Upper lobe of left lung (tissue), 6 donors: ENCODE results near the gene RIBC1. TPM values are rescaled to one million over a fixed set of nuclear protein-coding genes. Genes with fewer than 3 reads are reported as not detected.

Experiments
- ATAC-seq, 2 donors: fragments of 200-7000 bp; cut with Tn5 transposase; one replicate each; pipeline ENCODE4 v1.9.1; 2022; ENCODE audit warnings: mild to moderate bottlenecking in 2 of 2, moderate library complexity in 2 of 2; ENCODE audit not compliant: low FRiP score in 2 of 2
- DNase-seq, 2 donors: peaks; one replicate each; pipeline ENCODE4 v3.0.0-alpha.2; 2019 to 2020
- H3K27ac ChIP-seq, 4 donors: fragments of 200-600 bp; sonication (generic); one replicate each; pipeline ENCODE4 v1.5.1; 2016 to 2019
- H3K27me3 ChIP-seq, 4 donors: fragments of 200-600 bp; sonication (generic); one replicate each; pipeline ENCODE4 v1.5.1; 2017 to 2019
- H3K36me3 ChIP-seq, 4 donors: fragments of 200-600 bp; sonication (generic); one replicate each; pipeline ENCODE4 v1.5.1; 2016 to 2019
- H3K4me1 ChIP-seq, 4 donors: fragments of 200-600 bp; sonication (generic); one replicate each; pipeline ENCODE4 v1.5.1; 2018 to 2019
- H3K4me3 ChIP-seq, 4 donors: fragments of 200-600 bp; sonication (generic); one replicate each; pipeline ENCODE4 v1.5.1; 2017 to 2019; ENCODE audit warnings: mild to moderate bottlenecking in 2 of 4, moderate library complexity in 1 of 4
- H3K9me3 ChIP-seq, 4 donors: fragments of 200-600 bp; sonication (generic); one replicate each; pipeline ENCODE4 v1.5.1; 2018 to 2019
- EP300 ChIP-seq, 4 donors: sonication (generic); formaldehyde crosslinking; IDR thresholded peaks; one replicate each; pipeline ENCODE4 v1.5.1; 2017; ENCODE audit warnings: antibody characterized with exemption in 4 of 4, control low read depth in 2 of 4
- POLR2A ChIP-seq, 4 donors: fragments of 450-650 bp; IDR thresholded peaks; one replicate each; pipeline ENCODE4 v1.5.1; 2016 to 2017; ENCODE audit warnings: antibody characterized with exemption in 4 of 4, mild to moderate bottlenecking in 2 of 4
- POLR2AphosphoS5 ChIP-seq, 2 donors: sonication (generic); formaldehyde crosslinking; IDR thresholded peaks; one replicate each; pipeline ENCODE4 v1.5.1; 2017; ENCODE audit warnings: antibody characterized with exemption in 2 of 2
- WGBS, 2 donors: methylation state at CpG; one replicate each; pipeline ENCODE4 v1.1.5; 2017 to 2018; 5-methylcytosine and 5-hydroxymethylcytosine counted together
- total RNA-seq, 6 donors: library from RNA; depleted of rRNA in 4 of 6; stranded (reverse); fragments of >200 nt in 4 of 6; gene quantifications; one replicate each; pipeline versions ENCODE4 v1.1.0 to v1.2.1, GENCODE V29; 2016 to 2021
- TF ChIP-seq, protein P1 (sequence below), 6 experiments: fragments of 450-650 bp in 4 of 6; fragments of 200-600 bp in 2 of 6; sonication (generic) in 2 of 6; IDR thresholded peaks; one replicate each; pipeline ENCODE4 v1.5.1; 2016 to 2019; ENCODE audit warnings: antibody characterized with exemption in 6 of 6
- donor health status: DM: no; HTN: no; CAD: no; lungs with moderate emphysema.
- donor health status: DM: no; HTN: yes; CAD: no; lungs with severe emphysema.

RIBC1 gene
- total RNA-seq, 6 donors from 2014 or later, result 0.94 to 21.8 (median 5.4) TPM

DNA sequence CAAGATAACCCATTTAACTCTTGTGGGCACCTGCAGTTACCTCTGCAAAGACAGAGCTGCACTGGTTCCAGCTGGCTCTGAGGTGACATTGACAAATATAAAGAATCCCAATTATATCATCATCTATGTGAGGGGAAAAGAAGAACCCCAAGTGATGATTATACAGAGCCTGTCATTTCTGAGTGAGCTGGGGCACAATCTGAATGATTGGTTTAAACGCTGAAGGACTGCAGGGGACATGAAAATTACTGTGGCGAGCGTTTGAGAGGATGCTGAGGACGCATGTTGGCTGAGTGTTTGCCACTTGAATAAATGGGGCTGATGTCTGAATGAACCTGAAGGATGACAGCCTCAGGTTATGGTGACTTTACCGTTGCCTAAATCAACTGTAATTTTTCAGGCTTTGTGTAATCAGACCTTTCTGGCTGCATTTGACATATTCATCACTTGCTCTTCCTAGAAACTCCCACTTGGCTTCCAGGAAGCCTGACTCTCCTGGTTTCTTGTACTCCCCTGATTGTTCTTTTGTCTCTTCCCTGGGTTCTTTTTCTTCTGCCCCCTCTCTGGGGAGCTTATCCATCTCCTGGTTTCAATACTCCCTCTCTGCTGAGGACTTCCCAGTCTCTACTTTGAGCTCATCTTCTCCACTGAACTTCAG lies 15.6 kb downstream of the RIBC1 start:
- 37 to 47% methylated on average over 5 of the region's 5 CpGs for WGBS, 2 donors
- Histone ChIP-seq H3K4me3 (no peak overlapping the region), H3K4me1 (peaks cover 0 to 25% (median 6%) of the 10 kb centered on the region in 4 donors), H3K9me3 (no peaks in the 10 kb centered on the region), H3K27me3 (peaks cover 0 to 6% (median 0%) of the 10 kb centered on the region in 4 donors), H3K36me3 (no peaks in the 10 kb centered on the region), H3K27ac (no peak overlapping the region)
- no peak for TF ChIP-seq POLR2A (IDR thresholded peaks at IDR 0.05)
- TF ChIP-seq EP300 (IDR thresholded peaks at IDR 0.05), result no peak
- TF ChIP-seq POLR2AphosphoS5 (IDR thresholded peaks at IDR 0.05), result no peak
- TF ChIP-seq, protein P1, sequence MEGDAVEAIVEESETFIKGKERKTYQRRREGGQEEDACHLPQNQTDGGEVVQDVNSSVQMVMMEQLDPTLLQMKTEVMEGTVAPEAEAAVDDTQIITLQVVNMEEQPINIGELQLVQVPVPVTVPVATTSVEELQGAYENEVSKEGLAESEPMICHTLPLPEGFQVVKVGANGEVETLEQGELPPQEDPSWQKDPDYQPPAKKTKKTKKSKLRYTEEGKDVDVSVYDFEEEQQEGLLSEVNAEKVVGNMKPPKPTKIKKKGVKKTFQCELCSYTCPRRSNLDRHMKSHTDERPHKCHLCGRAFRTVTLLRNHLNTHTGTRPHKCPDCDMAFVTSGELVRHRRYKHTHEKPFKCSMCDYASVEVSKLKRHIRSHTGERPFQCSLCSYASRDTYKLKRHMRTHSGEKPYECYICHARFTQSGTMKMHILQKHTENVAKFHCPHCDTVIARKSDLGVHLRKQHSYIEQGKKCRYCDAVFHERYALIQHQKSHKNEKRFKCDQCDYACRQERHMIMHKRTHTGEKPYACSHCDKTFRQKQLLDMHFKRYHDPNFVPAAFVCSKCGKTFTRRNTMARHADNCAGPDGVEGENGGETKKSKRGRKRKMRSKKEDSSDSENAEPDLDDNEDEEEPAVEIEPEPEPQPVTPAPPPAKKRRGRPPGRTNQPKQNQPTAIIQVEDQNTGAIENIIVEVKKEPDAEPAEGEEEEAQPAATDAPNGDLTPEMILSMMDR (IDR thresholded peaks at IDR 0.05), result no peak
- no peak for ATAC-seq
- no peak for DNase-seq

DNA sequence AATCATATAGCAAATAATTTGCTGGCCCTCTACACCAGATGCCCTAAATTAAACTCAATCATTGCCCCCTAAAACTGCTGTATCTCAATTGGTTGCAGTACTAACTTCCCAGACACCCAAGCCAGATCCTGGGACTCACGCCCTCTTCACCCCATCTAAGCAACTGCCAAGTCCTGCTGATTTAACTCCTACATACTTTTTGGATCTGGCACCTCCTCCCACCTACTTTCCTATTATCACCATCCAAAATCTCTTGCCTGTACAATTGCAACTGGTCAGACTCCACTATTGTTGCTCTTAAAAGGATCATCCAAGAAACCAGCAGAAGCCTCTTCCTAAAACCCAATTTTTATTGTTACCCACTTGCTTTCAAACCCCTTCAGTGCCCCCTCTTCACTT lies 16.2 kb downstream of the RIBC1 start:
- Histone ChIP-seq H3K36me3 (no peaks in the 10 kb centered on the region), H3K27me3 (peaks cover 0 to 6% (median 0%) of the 10 kb centered on the region in 4 donors), H3K9me3 (no peaks in the 10 kb centered on the region), H3K27ac (no peak overlapping the region), H3K4me3 (no peak overlapping the region), H3K4me1 (peaks cover 0 to 20% (median 4%) of the 10 kb centered on the region in 4 donors)
- WGBS, 2 donors, result 76 to 82% methylated on average over 1 of the region's 1 CpG
- TF ChIP-seq POLR2A (IDR thresholded peaks at IDR 0.05), result no peak
- TF ChIP-seq, protein P1 (IDR thresholded peaks at IDR 0.05), result no peak
- no peak for TF ChIP-seq POLR2AphosphoS5 (IDR thresholded peaks at IDR 0.05)
- no peak for TF ChIP-seq EP300 (IDR thresholded peaks at IDR 0.05)
- DNase-seq (no peak), ATAC-seq (no peak)

DNA sequence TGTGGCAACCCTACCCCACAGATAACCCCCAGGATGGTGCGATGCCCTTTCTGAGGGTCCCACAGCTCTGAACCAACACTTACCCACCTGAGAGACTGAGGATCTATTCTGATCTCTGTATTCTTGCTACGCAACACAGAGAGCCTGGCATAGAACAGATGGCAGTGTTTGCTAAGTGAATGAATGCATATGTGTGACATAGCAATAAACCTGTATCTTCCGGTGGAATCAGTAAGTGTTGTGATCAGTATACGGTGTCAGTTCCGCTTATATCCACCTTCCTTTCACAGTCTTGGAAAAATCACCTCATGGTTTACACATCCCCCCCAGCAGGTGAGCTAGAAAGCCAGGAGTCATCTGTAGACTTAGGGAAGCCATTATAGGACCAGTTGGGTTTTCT lies 17.4 kb downstream of the RIBC1 start:
- H3K4me1 ChIP-seq, result peaks cover 0 to 15% (median 4%) of the 10 kb centered on the region in 4 donors
- peak overlapping the region; percentile 65 to 87 (median 72) for H3K27ac ChIP-seq
- ATAC-seq (no peak), DNase-seq (no peak)
- no peaks in the 10 kb centered on the region for H3K9me3 ChIP-seq
- TF ChIP-seq POLR2AphosphoS5 (IDR thresholded peaks at IDR 0.05) (no peak), POLR2A (IDR thresholded peaks at IDR 0.05) (no peak), EP300 (IDR thresholded peaks at IDR 0.05) (no peak)
- TF ChIP-seq, protein P1 (IDR thresholded peaks at IDR 0.05), result no peak
- WGBS, 2 donors, result 64 to 81% methylated on average over 4 to 5 of the region's 5 CpGs
- H3K36me3 ChIP-seq, result no peaks in the 10 kb centered on the region
- H3K4me3 ChIP-seq, result peak overlapping the region in 3 of 4 donors; percentile 30 to 53 (median 45)
- H3K27me3 ChIP-seq, result peaks cover 0 to 6% (median 0%) of the 10 kb centered on the region in 4 donors

DNA sequence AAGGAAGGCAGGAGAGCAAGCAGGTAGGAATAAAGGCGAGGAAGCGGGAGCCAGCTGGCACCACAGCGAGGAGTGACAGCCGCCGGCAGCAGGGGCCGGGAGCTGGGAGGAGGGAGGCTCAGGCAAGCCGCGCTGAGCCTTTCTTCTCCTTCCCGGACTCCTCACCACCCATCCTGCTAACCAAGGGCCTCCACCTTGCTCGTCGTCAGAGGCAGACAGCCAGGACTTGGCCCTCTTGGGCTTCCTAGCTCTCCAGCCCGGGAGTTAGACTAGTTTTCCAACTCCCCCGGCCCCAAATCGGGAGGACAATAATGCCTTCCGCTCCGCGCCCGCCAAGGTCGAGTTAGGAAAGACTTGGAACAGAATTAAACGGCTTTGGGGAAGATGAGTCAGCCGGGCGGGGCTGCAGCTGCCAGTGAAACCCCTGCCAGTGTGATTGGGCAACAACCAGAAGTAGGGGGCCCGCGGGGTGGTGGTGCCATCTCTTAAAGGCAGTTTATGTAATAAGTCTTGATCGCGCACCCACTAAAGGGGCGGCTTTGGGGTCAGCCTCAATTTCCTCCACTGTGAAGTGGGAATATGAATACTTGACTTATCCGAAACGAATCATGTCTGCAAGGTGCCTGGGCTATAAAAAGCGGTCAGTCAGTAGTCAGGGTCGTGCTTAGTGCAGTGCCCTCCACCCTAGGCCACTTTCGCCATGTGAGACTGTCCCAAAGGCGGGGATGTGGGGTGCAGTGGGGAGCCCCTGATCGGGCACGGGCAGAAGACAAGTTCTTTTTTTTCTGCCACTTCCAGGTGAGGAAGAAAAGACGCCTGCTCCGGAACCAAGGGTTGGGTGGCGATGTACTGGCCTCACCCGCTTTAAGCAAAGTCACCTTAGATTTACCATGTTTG lies 18.2 kb downstream of the RIBC1 start:
- TF ChIP-seq POLR2A (IDR thresholded peaks at IDR 0.05) (peak in 1 of 4 donors; percentile 26), EP300 (IDR thresholded peaks at IDR 0.05) (no peak), POLR2AphosphoS5 (IDR thresholded peaks at IDR 0.05) (peak; percentile 26 to 55)
- TF ChIP-seq, protein P1 (IDR thresholded peaks at IDR 0.05), result no peak
- ATAC-seq (peak; percentile 42 to 90), DNase-seq (peak in 1 of 2 donors; percentile 83)
- Histone ChIP-seq H3K4me3 (peak overlapping the region in 3 of 4 donors; percentile 30 to 53 (median 45)), H3K9me3 (no peaks in the 10 kb centered on the region), H3K4me1 (peaks cover 0 to 15% (median 4%) of the 10 kb centered on the region in 4 donors), H3K36me3 (no peaks in the 10 kb centered on the region), H3K27ac (peak overlapping the region; percentile 65 to 87 (median 72)), H3K27me3 (peaks cover 0 to 6% (median 0%) of the 10 kb centered on the region in 4 donors)
- 13 to 24% methylated on average over 12 to 38 of the region's 39 CpGs for WGBS, 2 donors
